Renal cortex interstitium (tissue), 11 donors: ENCODE measurements around the gene ARPC1B. TPM values are rescaled to one million over a fixed set of nuclear protein-coding genes. Genes with fewer than 3 reads are reported as not detected.
"Not testable (repeated sequence)": the region's sequence is repeated elsewhere in the genome, so short reads cannot be mapped to it uniquely, and the experiment has no call there.

Experiments
- DNase-seq, 11 donors: peaks; one replicate each; pipeline ENCODE4 v3.0.0-alpha.2; 2013; ENCODE audit warnings: low read depth in 9 of 11, low spot score in 4 of 11; ENCODE audit errors: extremely low read depth in 1 of 11
- polyA plus RNA-seq, 3 donors: library from polyadenylated mRNA; unstranded; fragments of 120-200 nt; gene quantifications; one replicate each; pipeline ENCODE4 v1.2.1, GENCODE V29; 2013; ENCODE audit not compliant: insufficient read length in 3 of 3

ARPC1B gene
- polyA plus RNA-seq, 3 donors: 24.2 to 44.8 (median 35.4) TPM

DNA sequence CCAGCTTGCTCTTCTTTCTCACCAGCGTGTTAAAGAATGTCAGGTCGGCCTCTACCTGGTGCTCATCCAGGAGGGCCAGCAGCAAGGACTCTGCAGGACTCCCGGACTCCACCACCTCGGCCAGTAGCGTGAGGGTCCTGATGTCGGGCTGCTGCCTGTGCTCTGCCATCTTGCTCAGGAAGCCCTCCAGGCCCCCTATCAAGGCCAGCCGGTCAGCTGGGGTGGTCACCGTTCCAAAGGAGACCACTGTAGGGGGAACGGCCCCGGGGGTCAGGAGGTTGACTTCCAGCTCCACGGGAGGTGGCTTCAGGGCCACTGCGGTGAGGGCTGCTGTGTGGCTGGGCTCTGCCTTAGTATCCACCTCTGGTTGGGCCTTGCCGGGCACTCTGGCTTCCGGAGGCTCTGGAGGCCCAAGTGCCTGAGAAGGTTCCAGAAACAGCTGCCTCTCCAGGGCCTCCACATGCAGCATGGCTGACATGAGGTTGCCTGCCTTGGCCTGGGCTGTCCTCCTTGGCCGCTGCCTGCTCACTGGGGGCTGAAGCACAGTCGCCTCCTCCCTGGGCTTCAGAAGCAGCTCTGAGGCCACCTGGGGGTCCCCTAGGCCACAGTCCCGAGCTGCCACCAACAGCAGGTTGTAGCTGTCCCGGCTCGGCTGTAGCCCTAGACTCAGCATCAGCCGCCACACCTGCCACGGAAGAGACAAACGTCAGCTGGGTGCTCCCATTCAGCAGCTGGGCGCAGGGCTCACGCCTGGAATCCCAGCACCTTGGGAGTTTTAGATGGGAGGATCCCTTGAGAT lies 50.6 kb downstream of the ARPC1B start:
- DNase-seq: no peak

DNA sequence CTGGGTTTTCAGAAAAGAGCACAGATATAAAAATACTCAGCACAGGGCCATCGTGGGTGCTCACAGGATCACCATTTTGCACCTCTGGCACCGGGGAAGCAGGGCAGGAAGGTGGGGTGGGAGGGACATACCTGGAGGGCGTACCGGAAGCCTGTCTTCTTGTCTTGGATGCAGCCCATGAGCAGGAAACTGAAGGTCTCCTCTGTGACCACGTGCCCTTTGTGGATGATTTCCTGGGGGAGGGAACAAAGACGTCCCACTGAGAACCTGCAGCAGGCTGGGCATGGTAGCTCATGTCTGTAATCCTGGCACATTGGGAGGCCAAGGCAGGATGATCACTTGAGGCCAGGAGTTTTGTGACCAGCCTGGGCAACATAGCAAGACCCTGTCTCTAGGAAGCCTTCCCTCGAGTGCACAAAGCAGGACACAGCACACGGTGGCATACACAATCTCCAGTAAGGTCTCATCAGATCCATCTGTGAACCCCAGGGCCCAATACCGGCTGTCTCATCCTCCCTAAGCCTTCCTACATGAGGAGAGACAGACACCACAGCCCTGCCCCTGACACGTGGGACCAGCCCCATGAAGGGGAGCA lies 54.5 kb downstream of the ARPC1B start:
- no peak for DNase-seq

DNA sequence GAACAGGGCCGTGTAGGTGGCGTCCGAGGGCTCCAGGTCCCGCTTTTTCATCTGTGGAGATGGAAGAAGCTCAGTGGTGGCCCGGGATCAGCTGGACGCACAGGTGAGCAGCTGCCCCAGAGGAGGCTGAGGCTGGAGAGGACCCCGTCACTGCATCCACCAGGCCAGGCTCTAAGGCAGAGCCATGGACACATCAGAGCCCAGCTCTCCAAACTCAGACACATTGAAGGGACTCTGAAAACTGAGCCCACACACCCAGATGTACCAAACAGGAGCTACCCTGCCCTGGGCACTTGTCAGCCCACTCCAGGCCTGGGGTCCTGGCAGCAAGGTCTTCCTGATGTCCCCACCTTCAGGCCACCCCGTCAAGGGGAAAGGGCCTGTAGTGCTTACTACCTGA lies 55.2 kb downstream of the ARPC1B start:
- no peak for DNase-seq

DNA sequence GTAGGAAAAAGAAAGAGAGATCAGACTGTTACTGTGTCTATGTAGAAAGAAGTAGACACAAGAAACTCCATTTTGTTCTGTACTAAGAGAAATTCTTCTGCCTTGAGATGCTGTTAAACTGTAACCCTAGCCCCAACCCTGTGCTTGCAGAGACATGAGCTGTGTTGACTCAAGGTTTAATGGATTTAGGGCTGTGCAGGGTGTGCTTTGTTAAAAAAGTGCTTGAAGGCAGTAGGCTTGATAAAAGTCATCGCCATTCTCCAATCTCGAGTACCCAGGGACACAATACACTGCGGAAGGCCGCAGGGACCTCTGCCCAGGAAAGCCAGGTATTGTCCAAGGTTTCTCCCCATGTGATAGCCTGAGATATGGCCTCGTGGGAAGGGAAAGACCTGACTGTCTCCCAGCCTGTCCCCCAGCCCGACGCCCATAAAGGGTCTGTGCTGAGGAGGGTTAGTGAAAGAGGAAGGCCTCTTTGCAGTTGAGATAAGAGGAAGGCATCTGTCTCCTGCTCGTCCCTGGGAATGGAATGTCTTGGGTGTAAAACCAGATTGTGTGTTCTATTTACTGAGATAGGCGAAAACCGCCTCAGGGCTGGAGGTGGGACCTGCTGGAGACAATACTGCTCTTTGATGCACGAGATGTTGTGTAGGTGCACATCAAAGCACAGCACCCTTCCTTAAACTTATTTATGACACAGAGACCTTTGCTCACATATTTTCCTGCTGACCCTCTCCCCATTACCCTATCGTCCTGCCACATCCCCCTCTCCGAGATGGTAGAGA lies 57.4 kb downstream of the ARPC1B start:
- DNase-seq: not testable (repeated sequence)

DNA sequence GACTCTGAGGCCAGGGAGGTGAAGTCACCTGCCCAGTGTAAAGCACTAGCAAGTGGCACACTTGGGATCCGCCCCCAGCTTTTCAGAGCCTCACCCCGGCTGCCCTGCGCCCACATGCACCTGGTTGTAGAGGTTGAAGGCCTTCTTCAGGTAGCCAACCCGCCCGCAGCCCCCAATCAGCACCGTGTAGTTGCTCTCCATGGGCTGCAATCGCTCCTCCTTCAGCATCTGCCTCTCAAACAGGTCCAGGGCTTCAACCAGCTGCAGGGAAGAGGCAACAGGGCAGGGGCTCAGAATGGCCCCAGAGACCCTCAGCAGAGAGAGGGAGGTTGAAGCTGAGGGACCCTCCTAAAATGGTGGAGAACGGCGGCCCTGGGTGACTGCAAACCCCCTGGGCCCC lies 58.6 kb downstream of the ARPC1B start:
- DNase-seq: no peak

DNA sequence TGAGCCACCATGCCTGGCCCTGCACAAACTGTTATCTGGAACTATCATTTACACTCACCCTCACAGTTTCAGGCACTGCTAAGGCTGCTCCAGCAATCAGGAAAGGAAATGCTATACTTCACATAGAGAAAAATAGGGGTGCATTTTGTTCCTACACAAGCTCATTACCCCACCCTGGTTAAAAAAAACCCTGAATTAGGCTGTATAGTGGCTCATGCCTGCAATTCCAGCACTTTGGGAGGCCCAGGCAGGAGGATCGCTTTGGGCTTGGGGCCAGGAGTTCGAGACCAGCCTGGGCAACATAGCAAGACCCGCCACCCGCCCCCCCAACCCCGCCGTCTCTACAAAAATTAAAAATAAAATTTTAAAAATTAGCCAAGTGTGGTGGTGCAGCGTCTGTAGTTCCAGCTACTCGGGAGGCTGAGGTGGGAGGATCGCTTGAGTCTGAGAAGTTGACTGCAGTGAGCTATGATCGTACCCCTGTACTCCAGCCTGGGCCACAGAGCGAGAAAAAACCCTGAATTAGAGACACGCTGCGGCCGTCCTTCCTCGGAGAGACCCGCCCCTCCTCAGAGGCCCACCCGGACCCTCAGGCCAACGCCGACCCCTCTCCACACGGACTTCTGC lies 63.5 kb downstream of the ARPC1B start:
- no peak for DNase-seq

DNA sequence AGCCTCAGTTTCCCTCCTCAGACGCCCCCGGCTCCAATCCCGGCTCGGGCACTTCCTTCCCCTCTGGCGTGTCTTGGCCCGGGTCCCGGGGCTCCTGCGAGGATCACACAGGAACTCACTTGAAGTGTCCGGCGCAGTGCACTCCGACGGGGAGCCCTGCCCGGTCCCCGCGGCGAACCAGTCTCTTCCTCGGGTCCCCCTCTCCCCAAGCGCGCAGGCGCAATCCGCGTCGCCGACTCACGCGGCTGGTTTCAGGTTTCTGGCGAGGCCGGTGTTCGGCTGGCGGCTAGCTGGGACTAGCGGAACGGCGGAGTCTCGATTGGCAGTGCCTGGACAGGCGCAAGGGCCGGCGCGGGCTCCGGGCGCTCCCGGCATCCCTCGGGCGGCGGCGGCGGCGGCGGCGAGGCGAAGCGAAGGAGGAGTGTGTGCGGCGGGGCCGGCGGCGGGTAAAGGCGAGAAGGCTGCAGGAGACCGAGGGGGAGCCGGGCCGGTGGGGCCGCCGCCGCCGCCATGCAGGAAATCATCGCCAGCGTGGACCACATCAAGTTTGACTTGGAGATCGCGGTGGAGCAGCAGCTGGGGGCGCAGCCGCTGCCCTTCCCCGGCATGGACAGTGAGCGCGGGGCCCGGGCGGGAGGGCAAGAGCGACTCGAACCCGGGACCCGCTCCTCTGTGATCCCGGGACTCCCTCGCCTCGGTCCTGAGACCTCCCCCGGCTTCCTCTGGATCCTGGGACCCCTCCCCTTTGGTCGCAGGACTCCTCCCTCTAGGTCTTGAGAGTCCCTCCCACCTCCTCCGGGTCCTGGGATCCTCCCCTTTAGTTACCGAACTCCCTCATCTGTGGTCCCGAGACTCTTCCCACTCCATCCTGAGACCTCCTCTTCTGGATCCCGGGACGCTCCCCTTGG lies 64.3 kb downstream of the ARPC1B start, which contains the start of the genes CPSF4 and PTCD1:
Gene CPSF4, plus strand, starts transcription at position 371 of the 908 bp plus-strand sequence. Its CDS starts 140 bp downstream, at position 511.
Gene PTCD1, minus strand, starts transcription at position 226 of the 908 bp plus-strand sequence. CDS start 3,556 bp downstream, outside the sequence.
- peak; percentile 84 to 94 (median 90) for DNase-seq

DNA sequence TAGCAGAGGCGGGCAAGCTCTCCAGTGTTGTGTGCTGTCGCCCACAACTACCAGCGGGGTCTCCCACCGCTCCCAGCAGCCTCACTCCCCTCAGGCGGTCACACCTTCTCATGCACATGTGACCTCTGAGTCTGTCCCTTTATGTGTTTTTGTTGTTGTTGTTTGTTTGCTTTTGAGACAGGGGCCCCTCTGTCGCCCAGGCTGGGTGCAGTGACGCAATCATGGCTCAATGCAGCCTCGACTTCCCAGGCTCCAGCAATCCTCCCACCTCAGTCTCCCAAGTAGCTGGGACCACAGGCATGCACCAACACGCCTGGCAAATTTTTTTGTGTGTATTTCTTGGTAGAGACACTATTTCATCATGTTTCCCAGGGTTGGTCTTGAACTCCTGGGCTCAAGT lies 65.7 kb downstream of the ARPC1B start:
- no peak for DNase-seq

Other genes starting within 250 kb of the ARPC1B start
- gene SMURF1, start 230.6 kb upstream of the ARPC1B start, polyA plus RNA-seq: 10 to 100 TPM; 15.1 to 17.9 (median 15.9) TPM
- not detected for gene KPNA7, start 166.6 kb upstream of the ARPC1B start, polyA plus RNA-seq
- under 1 TPM in 2 of 3 donors, not detected in 1; 0.01 to 0.17 TPM for gene MYH16, start 101.9 kb upstream of the ARPC1B start, polyA plus RNA-seq
- gene ARPC1A, start 48.8 kb upstream of the ARPC1B start, polyA plus RNA-seq: 100 to 1,000 TPM; 101 to 114 (median 109) TPM
- 100 to 1,000 TPM; 137 to 171 (median 142) TPM for gene PDAP1, start 33.9 kb downstream of the ARPC1B start, polyA plus RNA-seq
- 100 to 1,000 TPM; 105 to 111 (median 106) TPM for gene BUD31, start 34.2 kb downstream of the ARPC1B start, polyA plus RNA-seq
- 1 to 10 TPM; 5.0 to 5.8 (median 5.6) TPM for gene PTCD1, start 64.1 kb downstream of the ARPC1B start, polyA plus RNA-seq
- 10 to 100 TPM; 32.8 to 40.2 (median 37.6) TPM for gene CPSF4, start 64.2 kb downstream of the ARPC1B start, polyA plus RNA-seq
- gene ATP5MF, start 91.4 kb downstream of the ARPC1B start, polyA plus RNA-seq: 100 to 1,000 TPM; 376 to 480 (median 463) TPM
- 10 to 100 TPM; 23.5 to 64.6 (median 30.6) TPM for gene ZNF789, start 98.2 kb downstream of the ARPC1B start, polyA plus RNA-seq
- 10 to 100 TPM; 13.8 to 20.3 (median 14.3) TPM for gene ZNF394, start 125.6 kb downstream of the ARPC1B start, polyA plus RNA-seq
- gene ZKSCAN5, start 129.9 kb downstream of the ARPC1B start, polyA plus RNA-seq: 10 to 100 TPM; 15.3 to 18.3 (median 15.7) TPM
- gene FAM200A, start 177.4 kb downstream of the ARPC1B start, polyA plus RNA-seq: 10 to 100 TPM; 14.5 to 17.6 (median 15.7) TPM
- 100 to 1,000 TPM in 1 of 3 donors, 10 to 100 TPM in 2; 69.9 to 106 (median 82.0) TPM for gene ZNF655, start 183.9 kb downstream of the ARPC1B start, polyA plus RNA-seq
- gene TMEM225B, start 223.5 kb downstream of the ARPC1B start, polyA plus RNA-seq: 1 to 10 TPM; 1.5 to 2.7 (median 2.0) TPM
- gene ZSCAN25, start 242.2 kb downstream of the ARPC1B start, polyA plus RNA-seq: 10 to 100 TPM; 18.5 to 21.0 (median 19.5) TPM